MM.1S (cell line): ENCODE results near the gene ZNF576.

ENCODE experiments used
- EZH2 ChIP-seq: fragments of 300-600 bp; sonication (generic); optimal IDR thresholded peaks from 2 replicates; pipeline ENCODE3; 2017; ENCODE audit warnings: low read depth, mild to moderate bottlenecking, antibody characterized with exemption, low read length, mixed read lengths
- TF ChIP-seq, protein P1 (sequence below): fragments of 300-600 bp; sonication (generic); IDR thresholded peaks from 2 replicates; pipeline ENCODE4 v1.5.1; 2016; ENCODE audit warnings: antibody characterized with exemption, low read length, mixed read lengths

DNA sequence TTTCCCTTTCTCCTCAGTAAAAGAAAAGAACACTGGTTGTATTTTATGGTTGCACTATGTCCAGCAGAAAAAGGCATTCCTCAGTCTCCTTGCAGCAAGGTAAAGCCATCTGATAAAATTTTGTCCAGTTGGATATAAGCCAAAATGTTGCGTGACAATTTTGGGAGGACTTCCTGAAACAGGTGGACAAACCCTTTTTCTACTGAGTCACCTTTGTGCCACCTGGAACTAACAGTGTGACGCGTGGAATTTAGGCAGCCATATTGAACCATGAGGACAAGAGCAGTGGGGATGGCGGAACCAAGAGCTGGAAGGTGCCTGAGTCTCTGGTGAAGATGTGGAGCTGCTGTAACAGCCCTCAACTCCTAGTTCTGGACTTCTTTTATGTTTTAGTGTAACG, 35.1 kb downstream of the ZNF576 start:
- TF ChIP-seq, protein P1, sequence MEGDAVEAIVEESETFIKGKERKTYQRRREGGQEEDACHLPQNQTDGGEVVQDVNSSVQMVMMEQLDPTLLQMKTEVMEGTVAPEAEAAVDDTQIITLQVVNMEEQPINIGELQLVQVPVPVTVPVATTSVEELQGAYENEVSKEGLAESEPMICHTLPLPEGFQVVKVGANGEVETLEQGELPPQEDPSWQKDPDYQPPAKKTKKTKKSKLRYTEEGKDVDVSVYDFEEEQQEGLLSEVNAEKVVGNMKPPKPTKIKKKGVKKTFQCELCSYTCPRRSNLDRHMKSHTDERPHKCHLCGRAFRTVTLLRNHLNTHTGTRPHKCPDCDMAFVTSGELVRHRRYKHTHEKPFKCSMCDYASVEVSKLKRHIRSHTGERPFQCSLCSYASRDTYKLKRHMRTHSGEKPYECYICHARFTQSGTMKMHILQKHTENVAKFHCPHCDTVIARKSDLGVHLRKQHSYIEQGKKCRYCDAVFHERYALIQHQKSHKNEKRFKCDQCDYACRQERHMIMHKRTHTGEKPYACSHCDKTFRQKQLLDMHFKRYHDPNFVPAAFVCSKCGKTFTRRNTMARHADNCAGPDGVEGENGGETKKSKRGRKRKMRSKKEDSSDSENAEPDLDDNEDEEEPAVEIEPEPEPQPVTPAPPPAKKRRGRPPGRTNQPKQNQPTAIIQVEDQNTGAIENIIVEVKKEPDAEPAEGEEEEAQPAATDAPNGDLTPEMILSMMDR: no peak
- no peak for TF ChIP-seq EZH2
